Activated CD8-positive, alpha-beta memory T cell treated with anti-CD3 and anti-CD28 coated beads for 1 hour (primary cell): ENCODE data around the gene HMGCR.
A peak's percentile ranks its signal among the peaks of the same experiment; 100 is the strongest.
"Not testable (repeated sequence)": the region's sequence is repeated elsewhere in the genome, so short reads cannot be mapped to it uniquely, and the experiment has no call there.

ENCODE experiments used
- DNase-seq, 2 donors: peaks; one replicate each; pipeline ENCODE4 v3.0.0-alpha.2; 2020; ENCODE audit warnings: low read depth in 1 of 2; ENCODE audit errors: extremely low read depth in 1 of 2

HMGCR gene

GRCh38 chr5:75336615-75337336 is at the start of gene HMGCR:
Gene HMGCR (plus strand): TSS chr5:75337220. CDS start chr5:75342606, 5,386 bp downstream.
- DNase-seq: peak; percentile 93 to 94

- DNase-seq: not testable (repeated sequence)
These were observed 45.2 kb upstream of the HMGCR start for GRCh38 chr5:75291844-75292243.

GRCh38 chr5:75300084-75300483 is 36.9 kb upstream of the HMGCR start:
- no peak for DNase-seq

GRCh38 chr5:75303419-75303818 is 33.6 kb upstream of the HMGCR start:
- no peak for DNase-seq

- DNase-seq: not testable (repeated sequence)
These were observed 32.5 kb upstream of the HMGCR start for GRCh38 chr5:75304486-75304885.

GRCh38 chr5:75306746-75307145 is 30.3 kb upstream of the HMGCR start:
- no peak for DNase-seq

GRCh38 chr5:75310212-75310611 is 26.8 kb upstream of the HMGCR start:
- DNase-seq: no peak

GRCh38 chr5:75319148-75319547 is 17.9 kb upstream of the HMGCR start:
- DNase-seq: not testable (repeated sequence)

- DNase-seq: no peak
These were observed 17.4 kb upstream of the HMGCR start for GRCh38 chr5:75319638-75320037.

GRCh38 chr5:75320371-75320770 is 16.6 kb upstream of the HMGCR start:
- no peak for DNase-seq

GRCh38 chr5:75322066-75322465 is 15.0 kb upstream of the HMGCR start:
- no peak for DNase-seq

- DNase-seq: no peak
These were observed 12.2 kb upstream of the HMGCR start for GRCh38 chr5:75324791-75325190.

GRCh38 chr5:75325242-75325641 is 11.8 kb upstream of the HMGCR start:
- DNase-seq: no peak

GRCh38 chr5:75330404-75330803 is 6.6 kb upstream of the HMGCR start:
- DNase-seq: no peak

GRCh38 chr5:75331095-75332090 is 5.6 kb upstream of the HMGCR start:
- DNase-seq: no peak

- DNase-seq: not testable (repeated sequence)
These were observed 3.3 kb upstream of the HMGCR start for GRCh38 chr5:75333759-75334158.

- not testable (repeated sequence) for DNase-seq
These were observed 2.6 kb upstream of the HMGCR start for GRCh38 chr5:75334413-75334812.

GRCh38 chr5:75335486-75335885 is 1.5 kb upstream of the HMGCR start:
- DNase-seq: no peak

- no peak for DNase-seq
These were observed 937 bp upstream of the HMGCR start for GRCh38 chr5:75335952-75336614.

- DNase-seq: peak; percentile 1 to 6
These were observed 474 bp downstream of the HMGCR start for GRCh38 chr5:75337366-75338021.

- no peak for DNase-seq
These were observed 1.4 kb downstream of the HMGCR start for GRCh38 chr5:75338408-75338807.
